Kidney tubule cell (primary cell): ENCODE data around the gene TCTA.
"Not testable (repeated sequence)": the region's sequence is repeated elsewhere in the genome, so short reads cannot be mapped to it uniquely, and the experiment has no call there.

Experiments used
- DNase-seq: peaks from one replicate; pipeline ENCODE4 v3.0.0-alpha.2; 2018; ENCODE audit warnings: low spot score

Gene TCTA

GRCh38 chr3:49411968-49412631, at the start of gene TCTA, which contains the start of gene RHOA:
TCTA (plus strand) TSS chr3:49412423; CDS start chr3:49412427, 4 bp downstream.
RHOA (minus strand) TSS chr3:49411976; CDS start chr3:49375589, 36,387 bp downstream.
- DNase-seq = peak; percentile 100

- no peak for DNase-seq
Observed at GRCh38 chr3:49362561-49362960, 49.7 kb upstream of the TCTA start.

- DNase-seq = no peak
Observed at GRCh38 chr3:49370585-49371290, 41.5 kb upstream of the TCTA start.

- no peak for DNase-seq
Observed at GRCh38 chr3:49371946-49372345, 40.3 kb upstream of the TCTA start.

GRCh38 chr3:49377483-49377882, 34.7 kb upstream of the TCTA start:
- DNase-seq = peak; percentile 89

- peak; percentile 37 for DNase-seq
Observed at GRCh38 chr3:49378249-49378895, 33.9 kb upstream of the TCTA start.

- DNase-seq = no peak
Observed at GRCh38 chr3:49383387-49383786, 28.8 kb upstream of the TCTA start.

- no peak for DNase-seq
Observed at GRCh38 chr3:49385617-49386016, 26.6 kb upstream of the TCTA start.

GRCh38 chr3:49386056-49386756, 26.0 kb upstream of the TCTA start:
- DNase-seq = no peak

GRCh38 chr3:49387721-49388120, 24.5 kb upstream of the TCTA start:
- peak; percentile 73 for DNase-seq

- DNase-seq = peak; percentile 52
Observed at GRCh38 chr3:49388289-49388820, 23.9 kb upstream of the TCTA start.

GRCh38 chr3:49389297-49389696, 22.9 kb upstream of the TCTA start:
- DNase-seq = no peak

- not testable (repeated sequence) for DNase-seq
Observed at GRCh38 chr3:49391310-49391709, 20.9 kb upstream of the TCTA start.

GRCh38 chr3:49397470-49397869, 14.8 kb upstream of the TCTA start:
- DNase-seq = no peak

- DNase-seq = peak; percentile 34
Observed at GRCh38 chr3:49399461-49399860, 12.8 kb upstream of the TCTA start.

GRCh38 chr3:49401766-49402165, 10.5 kb upstream of the TCTA start:
- DNase-seq = no peak

GRCh38 chr3:49403891-49404290, 8.3 kb upstream of the TCTA start:
- DNase-seq = no peak

- not testable (repeated sequence) for DNase-seq
Observed at GRCh38 chr3:49405570-49405969, 6.7 kb upstream of the TCTA start.

GRCh38 chr3:49406571-49407565, 5.4 kb upstream of the TCTA start:
- no peak for DNase-seq

- DNase-seq = no peak
Observed at GRCh38 chr3:49410066-49410845, 2.0 kb upstream of the TCTA start.
